Effector CD4-positive, alpha-beta T cell (primary cell): Measurements from ENCODE around the gene CBL.
"Not testable (repeated sequence)": the region's sequence is repeated elsewhere in the genome, so short reads cannot be mapped to it uniquely, and the experiment has no call there.

Source experiments
- DNase-seq: peaks from one replicate; pipeline ENCODE4 v3.0.0-alpha.2; 2020
- total RNA-seq: gene quantifications from one replicate; lab custom pipeline; 2026; lab: John Stamatoyannopoulos, UW

Gene CBL
- total RNA-seq, result 110 reads per million, percentile 84 among the genes with 10 or more reads in this experiment

DNA sequence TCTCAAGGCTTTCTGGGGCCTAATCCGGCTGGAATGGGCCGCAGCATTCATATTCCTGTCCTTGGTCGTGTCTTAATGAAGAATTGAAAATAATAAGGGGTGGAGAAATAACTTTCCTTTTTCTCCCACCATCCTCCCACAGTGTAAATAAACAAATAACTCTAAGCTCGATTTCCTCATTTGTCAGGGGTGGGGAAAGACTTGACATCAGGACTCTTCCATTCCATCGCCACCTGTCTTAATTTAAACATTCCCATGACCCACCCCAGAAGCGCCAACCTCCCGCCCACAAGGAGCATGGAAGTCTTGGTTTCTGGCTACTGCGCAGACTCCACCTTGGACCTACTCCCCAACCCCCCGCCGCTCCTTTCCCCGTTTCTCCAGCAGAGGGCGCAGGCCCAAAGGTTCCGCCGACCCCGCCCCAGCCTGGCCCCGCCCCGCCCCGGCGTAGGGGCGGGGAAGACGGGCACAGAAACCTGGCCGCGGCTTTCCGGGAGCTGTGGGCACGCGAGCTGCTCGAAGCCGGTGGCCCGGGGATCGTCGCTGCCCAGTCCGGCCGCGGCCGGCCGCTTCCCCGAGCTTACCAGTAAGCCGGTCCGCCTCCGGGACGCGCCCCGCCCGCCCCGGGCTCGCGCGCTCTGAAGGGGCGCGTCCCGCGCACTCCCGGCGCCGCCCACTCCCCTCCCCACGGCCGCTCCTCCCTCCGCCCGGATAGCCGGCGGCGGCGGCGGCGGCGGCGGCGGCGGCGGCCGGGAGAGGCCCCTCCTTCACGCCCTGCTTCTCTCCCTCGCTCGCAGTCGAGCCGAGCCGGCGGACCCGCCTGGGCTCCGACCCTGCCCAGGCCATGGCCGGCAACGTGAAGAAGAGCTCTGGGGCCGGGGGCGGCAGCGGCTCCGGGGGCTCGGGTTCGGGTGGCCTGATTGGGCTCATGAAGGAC, at the start of gene CBL:
TSS of gene CBL (plus strand) at position 766 of the 937 bp plus-strand sequence. CDS start at position 845, 79 bp downstream.
- DNase-seq, result peak; percentile 97

DNA sequence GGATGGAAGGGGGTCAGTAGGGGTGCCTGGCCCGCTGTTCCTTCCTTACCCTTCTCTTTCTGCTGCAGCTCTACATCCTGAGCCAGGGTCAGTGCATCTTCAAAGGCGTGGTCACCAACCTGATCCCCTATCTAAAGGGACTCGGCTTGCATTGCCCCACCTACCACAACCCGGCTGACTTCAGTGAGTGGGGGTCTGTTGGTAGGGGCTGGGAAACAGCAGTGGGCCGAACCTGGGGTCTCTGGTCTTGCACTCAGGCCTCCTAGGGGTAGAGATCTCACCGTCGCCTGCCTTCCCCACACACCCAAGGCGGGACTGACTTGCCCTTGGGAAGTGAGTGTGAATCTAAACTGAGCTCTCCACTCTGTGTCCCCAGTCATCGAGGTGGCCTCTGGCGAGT, 49.6 kb upstream of the CBL start:
- no peak for DNase-seq

DNA sequence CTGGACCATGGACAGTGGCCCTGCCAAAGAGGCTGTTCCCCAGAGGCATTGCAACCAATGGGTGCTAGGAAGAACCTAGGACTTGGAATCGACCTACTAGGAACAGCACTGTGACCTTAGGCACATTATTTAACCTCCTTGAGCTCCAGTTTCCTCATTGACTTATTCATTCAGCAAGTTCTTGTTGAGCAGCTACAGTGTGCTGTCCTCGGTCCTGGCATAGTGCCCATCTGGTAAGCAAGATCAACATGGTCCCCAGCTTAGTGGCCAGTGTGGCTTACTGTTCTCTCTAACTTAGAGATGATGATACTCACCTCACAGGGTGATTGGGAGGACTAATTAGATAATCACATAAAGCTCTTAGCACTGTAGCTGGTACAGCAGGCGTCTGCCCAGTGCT, 49.1 kb upstream of the CBL start:
- no peak for DNase-seq

DNA sequence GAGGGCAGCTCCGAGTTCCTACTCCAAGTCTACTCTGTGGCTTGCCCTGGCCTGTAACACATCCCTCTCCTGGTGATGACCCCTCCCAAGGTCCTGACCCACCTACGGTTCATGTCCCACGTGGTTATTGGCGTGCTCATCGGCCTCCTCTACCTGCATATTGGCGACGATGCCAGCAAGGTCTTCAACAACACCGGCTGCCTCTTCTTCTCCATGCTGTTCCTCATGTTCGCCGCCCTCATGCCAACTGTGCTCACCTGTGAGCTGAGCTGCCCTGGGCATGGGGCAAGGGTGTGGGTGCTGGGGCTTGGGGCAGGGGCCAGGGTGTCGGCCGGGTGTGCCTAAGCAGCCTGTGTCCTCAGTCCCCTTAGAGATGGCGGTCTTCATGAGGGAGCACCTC, 47.7 kb upstream of the CBL start:
- no peak for DNase-seq

DNA sequence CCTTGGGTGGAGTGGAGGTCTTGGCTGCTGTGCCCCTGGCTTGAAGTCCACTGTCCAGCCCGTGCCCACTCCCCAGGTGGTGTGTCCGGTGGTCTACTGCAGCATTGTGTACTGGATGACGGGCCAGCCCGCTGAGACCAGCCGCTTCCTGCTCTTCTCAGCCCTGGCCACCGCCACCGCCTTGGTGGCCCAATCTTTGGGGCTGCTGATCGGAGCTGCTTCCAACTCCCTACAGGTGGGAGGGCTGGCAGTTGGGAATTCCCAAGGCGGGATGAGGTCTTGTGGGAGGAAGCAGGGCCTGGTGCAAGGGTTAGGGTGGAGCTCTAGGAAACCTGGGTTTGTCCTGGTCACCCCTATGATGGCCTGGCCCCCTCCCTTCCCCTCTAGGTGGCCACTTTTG, 46.0 kb upstream of the CBL start:
- no peak for DNase-seq

DNA sequence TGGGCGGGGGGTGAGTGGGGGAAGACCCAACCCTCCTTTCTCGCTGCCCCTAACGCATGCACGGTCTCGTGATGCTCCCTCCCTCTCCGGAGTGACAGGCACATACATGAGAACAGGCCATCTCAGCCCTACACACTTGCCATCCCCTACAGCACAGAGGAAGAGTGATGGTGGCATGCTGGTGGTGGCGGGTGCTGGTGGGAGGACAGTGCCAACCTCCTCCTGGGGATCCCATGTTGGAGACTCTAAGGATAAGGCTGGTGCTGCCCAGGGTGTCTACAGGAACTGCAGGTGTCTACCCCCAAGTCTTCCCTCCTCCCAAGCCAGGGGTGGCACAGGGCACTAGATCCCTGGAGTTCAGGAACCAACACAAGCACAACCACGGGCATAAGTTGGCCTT, 44.3 kb upstream of the CBL start:
- DNase-seq, result no peak

DNA sequence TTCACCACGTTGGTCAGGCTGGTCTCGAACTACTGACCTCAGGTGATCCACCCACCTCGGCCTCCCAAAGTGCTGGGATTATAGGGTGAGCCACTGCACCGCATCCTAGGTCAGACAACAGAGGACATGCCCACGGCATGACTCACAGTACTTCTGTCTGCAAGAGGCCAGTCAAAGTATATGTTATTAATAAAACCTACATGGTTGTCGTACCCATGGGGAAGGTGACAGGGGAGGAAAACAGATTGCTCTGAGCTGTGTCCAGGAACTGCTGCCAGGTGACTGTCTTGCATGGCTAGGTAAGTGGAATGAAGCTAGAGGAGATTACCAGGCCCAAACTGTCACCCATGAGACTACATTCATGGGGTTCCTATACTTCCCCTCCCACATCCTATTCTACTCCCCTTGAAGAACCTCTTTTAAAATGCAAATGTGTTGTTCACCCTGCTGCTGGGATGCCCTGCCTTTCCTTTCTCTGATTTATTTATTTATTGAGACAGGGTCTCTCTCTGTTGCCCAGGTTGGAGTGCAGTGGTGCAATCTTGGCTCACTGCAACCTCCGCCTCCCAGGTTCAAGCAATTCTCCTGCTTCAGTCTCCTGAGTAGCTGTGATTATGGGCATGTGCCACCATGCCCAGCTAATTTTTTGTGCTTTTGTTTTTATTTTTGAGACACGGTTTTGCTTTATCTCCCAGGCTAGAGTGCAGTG, 39.6 kb upstream of the CBL start:
- no peak for DNase-seq

DNA sequence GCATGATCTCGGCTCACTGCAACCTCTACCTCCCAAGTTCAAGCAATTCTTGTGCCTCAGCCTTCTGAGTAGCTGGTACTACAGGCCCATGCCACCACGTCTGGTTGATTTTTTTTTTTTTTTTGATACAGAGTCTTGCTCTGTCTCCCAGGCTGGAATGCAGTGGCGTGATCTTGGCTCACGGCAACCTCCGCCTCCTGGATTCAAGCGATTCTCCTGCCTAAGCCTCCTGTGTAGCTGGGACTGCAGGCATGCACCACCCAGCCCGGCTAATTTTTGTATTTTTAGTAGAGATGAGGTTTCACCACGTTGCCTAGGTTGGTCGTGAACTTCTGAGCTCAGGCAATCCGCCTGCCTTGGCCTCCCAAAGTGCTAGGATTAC, 39.1 kb upstream of the CBL start:
- DNase-seq, result not testable (repeated sequence)

DNA sequence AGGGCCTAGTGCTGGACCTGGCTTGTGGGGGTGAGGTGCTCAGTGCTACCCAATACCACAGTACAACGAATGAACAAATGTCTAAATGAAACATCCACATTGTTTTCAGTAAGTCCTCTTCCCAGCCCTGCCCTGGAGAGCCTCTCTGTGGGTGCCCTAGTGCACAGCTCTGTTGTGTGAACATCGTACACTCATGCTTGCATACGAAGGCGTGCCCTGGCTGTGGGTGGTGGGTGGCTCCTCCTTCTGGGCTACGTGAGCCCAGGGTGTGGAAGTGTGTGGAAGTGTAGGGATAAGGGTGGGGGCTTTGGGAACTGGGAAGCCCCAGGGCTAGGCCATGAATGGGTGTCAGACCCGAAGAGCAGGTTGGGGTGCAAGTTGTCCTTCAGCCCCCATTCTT, 38.2 kb upstream of the CBL start:
- no peak for DNase-seq

DNA sequence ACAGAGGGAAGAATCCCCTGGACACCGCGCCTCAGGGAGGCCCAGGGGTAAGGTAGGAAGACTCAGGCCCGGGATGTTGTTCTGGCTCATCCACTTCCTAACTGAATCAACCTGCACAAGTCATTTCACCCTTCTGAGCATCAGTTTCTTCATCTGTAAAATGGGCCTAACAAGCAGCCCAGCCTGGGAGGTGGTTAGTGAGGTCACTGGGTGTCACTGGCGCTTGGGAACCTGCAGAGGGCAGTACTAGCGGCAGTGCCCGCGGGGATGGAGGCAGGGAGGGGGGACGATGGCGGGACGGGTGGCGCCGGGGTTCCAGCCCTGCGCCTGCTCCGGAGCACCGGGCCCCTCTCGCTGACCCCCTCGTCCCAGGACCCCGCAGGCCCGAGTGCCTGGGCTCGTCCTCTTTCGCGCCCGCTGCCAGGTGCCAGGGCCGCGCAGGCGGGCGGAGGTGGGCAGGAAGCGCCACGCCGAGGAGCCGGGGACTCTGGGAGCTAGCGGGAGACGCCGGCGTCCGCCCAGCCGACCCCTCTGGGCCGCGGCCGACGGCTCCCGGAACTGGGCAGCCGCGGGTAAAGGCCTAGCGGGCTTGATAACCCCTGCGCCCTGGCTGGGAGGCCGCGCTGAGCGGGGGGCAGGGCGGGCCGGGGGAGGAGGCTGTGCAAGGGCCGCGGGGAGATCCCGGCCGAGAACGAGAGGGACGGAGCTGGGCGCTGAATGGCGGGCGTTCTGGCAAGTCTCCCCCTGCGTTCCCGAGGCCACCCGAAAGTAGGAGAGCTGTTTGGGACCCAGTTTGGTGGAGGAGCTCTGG, 37.5 kb upstream of the CBL start, which contains the start of gene NLRX1:
TSS of gene NLRX1 (plus strand) at position 255 of the 811 bp plus-strand sequence. CDS start 2,679 bp downstream, outside the sequence.
- DNase-seq, result peak; percentile 77

DNA sequence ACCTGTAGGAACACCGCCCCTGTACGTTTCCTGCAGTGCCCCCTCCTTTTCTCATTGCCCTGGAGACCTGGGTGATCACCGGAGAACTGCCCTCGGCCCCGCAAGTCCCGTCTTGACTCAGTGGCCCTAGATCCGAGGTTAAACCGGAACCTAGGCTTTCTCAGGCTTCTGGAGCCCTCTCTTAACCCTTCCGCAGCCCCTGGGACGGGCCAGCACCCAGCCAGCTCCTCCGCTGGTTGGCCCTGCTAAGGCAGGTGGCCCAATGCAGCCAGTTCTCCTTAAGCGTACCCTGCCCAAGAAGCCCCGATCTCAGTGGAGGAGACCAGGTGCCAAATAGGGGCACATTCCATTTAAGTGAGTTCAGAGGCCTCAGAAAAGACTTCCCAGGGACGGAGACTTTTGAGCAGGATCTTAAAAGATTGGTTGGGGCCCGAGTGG, 36.8 kb upstream of the CBL start:
- DNase-seq, result peak; percentile 8

DNA sequence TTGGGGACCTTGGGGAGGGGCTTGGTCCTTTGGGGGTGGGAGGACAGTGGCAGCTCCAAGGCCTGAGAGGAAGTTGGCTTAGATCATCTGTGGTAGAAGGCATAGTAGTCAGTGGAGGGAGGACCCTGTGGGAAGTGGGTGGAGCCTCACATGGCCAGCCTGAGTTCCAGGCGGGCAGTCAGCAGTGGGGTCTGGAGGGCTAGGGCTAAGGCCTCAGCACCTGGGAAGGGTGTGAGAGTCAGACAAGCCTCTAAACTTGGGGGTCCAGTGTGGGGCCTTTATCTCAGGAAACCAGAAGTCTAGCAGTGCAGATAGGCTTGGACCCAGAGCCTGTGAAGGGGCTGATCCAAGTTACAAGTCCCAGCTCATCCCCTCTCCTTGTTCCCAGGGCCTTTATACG, 33.6 kb upstream of the CBL start:
- DNase-seq, result no peak

DNA sequence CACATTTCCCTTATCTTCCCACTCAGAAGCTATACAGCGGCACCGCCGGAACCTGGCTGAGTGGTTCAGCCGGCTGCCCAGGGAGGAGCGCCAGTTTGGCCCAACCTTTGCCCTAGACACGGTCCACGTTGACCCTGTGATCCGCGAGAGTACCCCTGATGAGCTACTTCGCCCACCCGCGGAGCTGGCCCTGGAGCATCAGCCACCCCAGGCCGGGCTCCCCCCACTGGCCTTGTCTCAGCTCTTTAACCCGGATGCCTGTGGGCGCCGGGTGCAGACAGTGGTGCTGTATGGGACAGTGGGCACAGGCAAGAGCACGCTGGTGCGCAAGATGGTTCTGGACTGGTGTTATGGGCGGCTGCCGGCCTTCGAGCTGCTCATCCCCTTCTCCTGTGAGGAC, 32.7 kb upstream of the CBL start:
- DNase-seq, result no peak

DNA sequence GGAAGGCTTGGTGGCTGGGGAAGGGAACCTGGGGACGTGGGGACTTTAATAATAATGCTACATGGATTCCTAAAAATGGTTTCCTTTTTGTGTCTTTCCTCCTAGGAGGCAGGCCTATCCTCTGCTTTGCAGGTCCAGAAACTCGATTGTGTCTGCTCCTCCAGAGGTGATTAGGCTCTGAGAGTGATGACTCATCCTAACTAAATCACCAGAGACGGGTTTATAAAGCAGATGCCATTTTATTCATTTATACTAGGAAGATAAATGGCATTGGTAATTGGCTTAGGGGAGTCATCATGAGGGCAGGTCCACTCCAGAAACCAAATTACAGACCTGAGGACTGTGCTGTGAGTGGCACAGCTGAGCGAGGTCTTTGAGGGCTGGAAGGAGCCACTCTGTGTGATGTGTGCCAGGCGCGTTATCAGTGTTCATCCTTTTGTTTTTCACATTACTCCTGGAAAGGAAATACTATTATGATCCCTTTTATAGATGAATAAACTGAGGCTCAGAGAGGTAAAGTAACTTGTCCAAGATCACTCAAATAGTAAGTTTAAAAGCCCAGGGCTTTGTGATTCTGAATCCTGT, 30.6 kb upstream of the CBL start:
- no peak for DNase-seq

DNA sequence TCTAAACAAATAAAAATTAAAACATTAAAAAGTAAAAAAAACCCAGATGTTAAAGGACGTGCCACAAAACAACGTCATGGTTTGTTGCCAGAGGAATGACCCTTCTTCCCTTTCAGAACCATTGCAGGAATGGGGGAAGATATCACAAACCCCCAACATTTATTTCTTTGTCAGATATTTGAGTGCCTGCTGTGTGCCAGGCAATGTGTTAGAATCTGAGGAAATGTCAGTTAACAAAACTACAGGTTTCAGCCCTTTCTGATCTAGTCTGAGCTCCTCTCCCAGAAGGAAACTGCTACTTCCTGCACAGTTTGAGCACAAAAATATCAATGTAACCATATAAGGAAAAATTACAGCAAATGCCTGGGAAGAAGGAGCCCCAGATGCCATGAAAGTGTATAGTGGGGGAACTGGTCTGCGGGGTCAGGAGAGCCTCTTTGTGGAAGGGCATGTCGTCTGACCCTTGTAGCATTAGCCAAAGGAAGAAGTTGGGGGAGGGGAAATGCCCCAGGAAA, 27.9 kb upstream of the CBL start:
- DNase-seq, result no peak

DNA sequence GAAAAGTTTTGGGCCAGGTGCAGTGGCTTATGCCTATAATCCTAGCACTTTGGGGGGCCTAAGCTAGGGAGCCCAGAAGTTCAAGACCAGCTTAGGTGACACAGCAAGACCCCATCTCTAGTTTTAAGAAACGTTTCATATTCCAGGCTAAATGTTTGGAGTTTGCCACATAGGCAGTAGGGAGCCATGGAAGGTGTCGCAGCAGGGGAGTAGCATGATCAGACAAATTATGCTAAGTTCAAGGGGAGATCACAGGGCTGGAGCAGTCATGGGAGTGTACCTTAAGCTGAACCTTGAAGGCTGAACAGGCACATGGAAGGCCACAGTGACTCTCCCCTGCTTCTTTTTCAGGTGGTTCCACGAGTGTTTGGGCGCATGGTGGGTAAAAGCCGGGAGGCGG, 26.8 kb upstream of the CBL start:
- DNase-seq, result no peak

DNA sequence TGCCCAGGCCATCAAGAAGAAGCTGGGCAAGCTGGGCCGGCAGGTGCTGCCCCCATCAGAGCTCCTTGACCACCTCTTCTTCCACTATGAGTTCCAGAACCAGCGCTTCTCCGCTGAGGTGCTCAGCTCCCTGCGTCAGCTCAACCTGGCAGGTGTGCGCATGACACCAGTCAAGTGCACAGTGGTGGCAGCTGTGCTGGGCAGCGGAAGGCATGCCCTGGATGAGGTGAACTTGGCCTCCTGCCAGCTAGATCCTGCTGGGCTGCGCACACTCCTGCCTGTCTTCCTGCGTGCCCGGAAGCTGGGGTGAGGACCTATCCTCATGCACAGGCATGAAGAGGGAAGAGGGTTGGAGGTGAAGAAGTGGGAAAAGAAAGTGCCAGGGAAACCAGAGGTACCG, 26.2 kb upstream of the CBL start:
- no peak for DNase-seq

DNA sequence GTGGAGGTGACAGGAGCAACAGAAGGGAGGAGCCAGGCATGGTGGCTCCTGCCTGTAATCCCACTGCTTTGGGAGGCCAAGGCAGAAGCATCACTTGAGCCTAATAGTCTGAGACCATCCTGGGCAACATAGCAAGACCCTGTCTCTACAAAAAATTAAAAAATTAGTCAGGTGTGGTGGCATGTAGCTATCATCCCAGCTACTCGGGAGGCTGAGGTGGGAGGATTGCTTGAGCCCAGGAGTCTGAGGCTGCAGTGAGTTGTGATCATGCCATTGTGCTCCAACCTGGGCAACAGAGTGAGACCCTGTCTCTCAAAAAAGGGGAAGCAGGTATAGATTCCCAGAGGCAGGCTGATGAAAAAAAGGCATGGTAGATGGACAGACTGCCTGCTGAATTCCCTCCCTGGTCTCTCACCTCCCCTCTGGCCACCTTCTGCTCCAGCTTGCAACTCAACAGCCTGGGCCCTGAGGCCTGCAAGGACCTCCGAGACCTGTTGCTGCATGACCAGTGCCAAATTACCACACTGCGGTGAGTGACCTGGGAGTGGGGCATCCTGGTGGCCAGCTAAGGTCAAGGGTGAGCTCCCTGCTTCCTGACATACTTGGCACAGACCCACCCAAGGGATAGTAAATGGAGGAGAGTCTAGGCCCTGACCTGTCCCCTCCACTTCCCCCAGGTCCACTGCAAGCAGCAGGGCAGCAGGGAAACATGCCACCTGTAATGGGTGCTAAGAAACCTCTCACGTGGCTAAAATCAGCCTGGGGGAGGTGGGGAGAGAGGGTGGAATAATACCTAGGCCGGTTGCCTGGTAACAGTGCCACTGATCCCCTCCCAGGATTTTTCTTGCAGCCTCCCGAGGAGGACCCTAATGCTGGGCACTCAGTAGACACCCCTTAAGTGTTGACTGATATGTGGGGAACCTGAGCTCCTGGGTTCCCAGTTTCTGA, 25.1 kb upstream of the CBL start:
- no peak for DNase-seq

DNA sequence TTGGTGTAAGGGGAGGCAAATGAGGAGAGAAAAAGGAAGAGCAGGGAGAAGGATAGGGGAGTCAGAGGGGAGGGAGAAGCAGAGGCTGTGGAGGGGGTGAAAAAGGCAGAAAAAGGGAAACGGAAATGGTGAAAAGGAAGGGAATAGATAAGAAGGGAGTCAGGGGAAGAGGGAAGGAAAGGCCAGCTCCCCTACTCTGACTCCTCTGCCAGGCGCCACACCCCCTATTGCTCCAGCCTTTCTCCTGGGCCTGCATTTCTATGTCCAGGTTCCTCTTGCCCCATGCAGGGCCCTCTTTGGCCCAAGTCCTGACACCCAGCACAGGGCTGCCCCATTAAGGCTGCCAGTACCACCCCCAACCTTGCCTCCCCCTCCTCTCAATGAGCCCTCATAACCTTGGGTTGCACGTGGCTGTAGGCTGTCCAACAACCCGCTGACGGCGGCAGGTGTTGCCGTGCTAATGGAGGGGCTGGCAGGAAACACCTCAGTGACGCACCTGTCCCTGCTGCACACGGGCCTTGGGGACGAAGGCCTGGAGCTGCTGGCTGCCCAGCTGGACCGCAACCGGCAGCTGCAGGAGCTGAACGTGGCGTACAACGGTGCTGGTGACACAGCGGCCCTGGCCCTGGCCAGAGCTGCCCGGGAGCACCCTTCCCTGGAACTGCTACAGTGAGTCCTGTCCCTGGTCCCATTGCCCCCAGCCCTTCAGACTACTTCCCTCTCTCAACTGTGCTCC, 24.3 kb upstream of the CBL start:
- no peak for DNase-seq

DNA sequence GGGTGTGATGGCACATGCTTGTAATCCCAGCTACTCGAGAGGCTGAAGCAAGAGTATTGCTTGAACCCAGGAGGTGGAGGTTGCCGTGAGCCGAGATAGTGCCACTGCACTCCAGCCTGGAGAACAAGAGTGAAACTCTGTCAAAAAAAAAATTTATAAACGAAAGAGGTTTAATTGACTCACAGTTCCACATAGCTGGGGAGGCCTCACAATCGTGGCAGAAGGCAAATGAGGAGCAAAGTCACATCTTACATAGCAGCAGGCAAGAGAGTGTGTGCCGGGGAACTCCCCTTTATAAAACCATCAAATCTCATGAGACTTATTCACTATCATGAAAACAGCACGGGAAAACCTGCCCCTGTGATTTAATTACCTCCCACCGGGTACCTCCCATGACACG, 21.7 kb upstream of the CBL start:
- not testable (repeated sequence) for DNase-seq
